Stimulated activated CD8-positive, alpha-beta memory T cell treated with anti-CD3 and anti-CD28 coated beads, Interleukin-15, amount 100 ng/mL, for 24 hours (primary cell): ENCODE data around the gene IQGAP3.

ENCODE experiments used
- DNase-seq: peaks from one replicate; pipeline ENCODE4 v3.0.0-alpha.2; 2020; ENCODE audit warnings: low read depth

Gene IQGAP3

GRCh38 chr1:156480411-156481192, 91.8 kb downstream of the IQGAP3 start:
- DNase-seq: no peak

DNA sequence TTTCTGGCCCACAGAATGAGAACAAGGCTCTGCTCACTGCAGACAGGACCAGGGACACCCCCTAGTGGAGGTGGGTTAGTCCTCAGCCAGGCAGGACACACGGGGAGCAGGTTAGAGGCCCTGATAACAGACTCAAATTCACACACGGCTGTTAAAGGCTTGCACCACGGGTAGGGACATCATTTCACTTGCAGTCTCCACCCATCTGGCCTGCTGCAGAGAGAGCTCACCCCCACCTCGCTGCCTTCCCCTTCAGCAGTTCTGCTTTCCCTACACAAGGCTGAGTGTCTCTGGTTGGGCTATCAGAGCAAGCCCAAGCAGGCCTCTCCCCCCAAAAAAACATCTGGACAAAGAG, 92.4 kb downstream of the IQGAP3 start:
- DNase-seq: no peak

DNA sequence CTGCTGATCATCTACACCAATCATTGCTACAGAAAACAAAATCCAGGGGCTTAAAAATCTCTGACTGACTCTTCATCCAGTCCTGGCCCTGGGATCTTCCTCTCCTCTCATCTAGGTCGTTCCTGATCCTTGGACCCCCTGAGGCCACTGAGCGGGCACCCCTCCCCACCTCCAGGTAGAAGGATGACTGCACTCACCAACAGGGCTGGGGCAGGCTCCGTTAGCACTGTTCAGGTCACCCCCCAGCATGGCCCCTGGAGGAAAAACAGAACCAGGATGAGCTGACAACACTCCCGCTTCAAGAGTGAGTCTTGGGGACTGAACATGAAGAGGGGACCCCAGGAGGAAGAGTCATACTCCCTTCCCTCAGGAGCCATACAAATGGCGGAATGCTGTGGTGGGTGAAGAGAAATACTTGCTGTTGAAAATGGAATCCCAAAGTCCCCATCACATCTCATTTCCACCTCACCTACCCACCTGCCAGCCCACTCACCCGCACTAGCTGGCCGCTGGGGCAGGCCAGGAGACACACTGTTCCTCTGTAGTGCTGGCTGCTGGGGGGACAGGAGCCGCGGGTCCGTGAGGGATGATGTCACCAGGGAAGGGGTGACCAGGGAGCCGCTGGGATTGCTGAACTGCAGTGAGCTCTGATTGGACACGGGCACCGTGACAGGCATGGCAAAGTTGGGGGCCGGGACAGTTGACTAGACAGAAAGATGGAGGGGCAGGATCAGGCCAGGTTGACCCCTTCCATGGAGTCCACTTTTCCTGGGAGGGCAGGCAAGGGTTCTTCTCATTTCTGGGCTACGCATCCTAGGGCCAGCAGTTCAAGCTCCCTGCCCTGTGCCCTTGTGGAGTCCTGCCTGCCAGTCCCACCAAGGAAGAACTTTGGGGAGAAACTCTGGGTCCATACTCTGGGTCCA, 93.0 kb downstream of the IQGAP3 start:
- no peak for DNase-seq

GRCh38 chr1:156478250-156478627, 94.1 kb downstream of the IQGAP3 start:
- DNase-seq: no peak

DNA sequence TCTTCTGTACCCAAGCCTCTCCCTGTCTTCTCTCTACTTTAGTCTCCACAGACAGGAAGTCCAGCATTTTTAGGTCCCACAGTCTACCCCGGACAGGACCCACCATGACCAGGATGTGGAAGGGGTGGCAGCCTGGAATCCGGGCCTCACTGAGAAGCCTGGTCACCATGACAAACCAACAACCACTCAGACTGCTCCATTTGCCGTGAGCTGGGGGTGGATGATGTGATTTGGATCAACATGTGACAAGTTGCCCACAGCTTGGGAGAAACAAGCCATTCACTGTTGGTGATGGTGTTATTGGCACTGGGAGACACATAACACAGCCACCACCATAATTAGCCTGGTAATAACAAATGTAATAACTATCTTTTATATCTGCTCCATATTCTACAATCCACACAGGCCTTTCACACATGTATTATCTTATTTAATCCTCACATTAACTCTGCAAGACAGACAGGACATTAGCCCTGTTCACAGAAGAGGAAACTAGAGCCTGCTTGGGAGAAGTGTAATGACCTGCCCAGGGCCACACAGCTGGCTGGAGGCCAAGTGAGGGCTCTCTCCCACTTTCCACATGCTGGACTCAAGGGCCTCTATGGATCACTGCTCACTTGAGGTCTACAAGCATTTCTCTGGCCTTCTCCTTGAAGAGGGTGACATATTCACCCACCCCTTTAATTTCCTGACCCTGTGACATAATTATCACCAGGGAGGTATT, 94.7 kb downstream of the IQGAP3 start:
- DNase-seq: no peak

GRCh38 chr1:156476501-156477298, 95.7 kb downstream of the IQGAP3 start:
- DNase-seq: no peak

GRCh38 chr1:156475568-156476500, 96.5 kb downstream of the IQGAP3 start:
- DNase-seq: no peak
